H7 (cell line): ENCODE measurements around the gene ZNF559. TPM values are rescaled to one million over a fixed set of nuclear protein-coding genes. Genes with fewer than 3 reads are reported as not detected.

Experiments
- total RNA-seq: library from RNA; depleted of rRNA; stranded (reverse); fragments of >200 nt; shearing (Covaris generic); gene quantifications from 2 replicates; pipeline ENCODE4 v1.2.3, GENCODE V29; 2014; rRNA removed

The ZNF559 gene
- total RNA-seq, 1 experiment from 2014 or later: 6.1 TPM

Other genes with a start within 250 kb of the ZNF559 start
- not detected in 2 replicates for gene OR1M1, start 237.1 kb upstream of the ZNF559 start, total RNA-seq
- not detected in 2 replicates for gene OR7G2, start 216.7 kb upstream of the ZNF559 start, total RNA-seq
- gene OR7G1, start 208.4 kb upstream of the ZNF559 start, total RNA-seq: not detected in 2 replicates
- gene OR7G3, start 197.2 kb upstream of the ZNF559 start, total RNA-seq: not detected in 2 replicates
- 19.9 and 26.0 TPM in 2 replicates for gene ZNF317, start 183.8 kb upstream of the ZNF559 start, total RNA-seq
- gene OR7D2, start 145.2 kb upstream of the ZNF559 start, total RNA-seq: not detected in 2 replicates
- not detected in 2 replicates for gene OR7D4, start 104.6 kb upstream of the ZNF559 start, total RNA-seq
- gene OR7E24, start 73.2 kb upstream of the ZNF559 start, total RNA-seq: not detected in 2 replicates
- 3.6 and 4.7 TPM in 2 replicates for gene ZNF699, start 14.3 kb upstream of the ZNF559 start, total RNA-seq
- gene ZNF177, start 38.8 kb downstream of the ZNF559 start, total RNA-seq: 1.00 and 1.4 TPM in 2 replicates
- gene ZNF266, start 111.4 kb downstream of the ZNF559 start, total RNA-seq: 6.2 and 9.8 TPM in 2 replicates
- not detected in 2 replicates for gene ZNF560, start 174.4 kb downstream of the ZNF559 start, total RNA-seq
- 20.0 and 25.2 TPM in 2 replicates for gene ZNF426, start 214.5 kb downstream of the ZNF559 start, total RNA-seq